HUES6 (cell line): ENCODE data around the gene SLC52A3.

ENCODE experiments used
- H3K27ac ChIP-seq: 2 replicates; pipeline ENCODE4 v1.7.0; 2013; ENCODE audit warnings: low read depth, mild to moderate bottlenecking, low read length, inconsistent platforms
- H3K27me3 ChIP-seq: 2 replicates; pipeline ENCODE4 v1.6.1; 2013; ENCODE audit warnings: low read length; ENCODE audit not compliant: control insufficient read depth, insufficient read depth
- H3K36me3 ChIP-seq: 2 replicates; pipeline ENCODE4 v1.6.1; 2013; ENCODE audit warnings: low read length; ENCODE audit not compliant: control insufficient read depth, insufficient read depth
- H3K4me1 ChIP-seq: 2 replicates; pipeline ENCODE4 v1.6.1; 2013; ENCODE audit warnings: low read length; ENCODE audit not compliant: control insufficient read depth, insufficient read depth
- H3K4me3 ChIP-seq: 2 replicates; pipeline ENCODE4 v1.5.1; 2013; ENCODE audit warnings: low read depth, low read length
- H3K9ac ChIP-seq: one replicate; pipeline ENCODE4 v1.6.1; 2013; ENCODE audit warnings: mild to moderate bottlenecking, low read length
- H3K9me3 ChIP-seq: 2 replicates; pipeline ENCODE4 v1.6.1; 2013; ENCODE audit warnings: low read depth, low read length; ENCODE audit not compliant: control insufficient read depth, insufficient read depth

The SLC52A3 gene

GRCh38 chr20:792248-792647 lies 23.9 kb upstream of the SLC52A3 start:
- peaks cover 41% of the 10 kb centered on the region for H3K9me3 ChIP-seq
- peak overlapping the region; percentile 89; the same call in 1 of the 2 replicates for H3K27ac ChIP-seq
- no peaks in the 10 kb centered on the region; the same call in 1 of the 2 replicates for H3K36me3 ChIP-seq
- peaks cover 18% of the 10 kb centered on the region; the same call in 1 of the 2 replicates for H3K4me1 ChIP-seq
- peak overlapping the region; percentile 37; the same call in 1 of the 2 replicates for H3K4me3 ChIP-seq
- peak overlapping the region; percentile 79 for H3K9ac ChIP-seq
- H3K27me3 ChIP-seq = no peaks in the 10 kb centered on the region

GRCh38 chr20:791056-791455 lies 22.8 kb upstream of the SLC52A3 start:
- H3K27me3 ChIP-seq = no peaks in the 10 kb centered on the region
- peak overlapping the region; percentile 30; the same call in 1 of the 2 replicates for H3K4me3 ChIP-seq
- H3K9me3 ChIP-seq = peaks cover 43% of the 10 kb centered on the region
- peak overlapping the region; percentile 79 for H3K9ac ChIP-seq
- peaks cover 18% of the 10 kb centered on the region; the same call in 1 of the 2 replicates for H3K4me1 ChIP-seq
- H3K36me3 ChIP-seq = no peaks in the 10 kb centered on the region; the same call in 1 of the 2 replicates
- H3K27ac ChIP-seq = peak overlapping the region; percentile 89; the same call in 1 of the 2 replicates

- Histone ChIP-seq H3K4me3 (no peak overlapping the region), H3K27me3 (no peaks in the 10 kb centered on the region)
Measured at GRCh38 chr20:787825-788224, 19.5 kb upstream of the SLC52A3 start.

GRCh38 chr20:779771-780170 lies 11.5 kb upstream of the SLC52A3 start:
- H3K4me3 ChIP-seq = no peak overlapping the region
- no peak overlapping the region for H3K9ac ChIP-seq
- H3K36me3 ChIP-seq = no peaks in the 10 kb centered on the region

More at GRCh38 chr20:787825-788224, 19.5 kb upstream of the SLC52A3 start:
- Histone ChIP-seq H3K4me1 (peaks cover 18% of the 10 kb centered on the region; the same call in 1 of the 2 replicates), H3K27ac (no peak overlapping the region), H3K9me3 (peaks cover 48% of the 10 kb centered on the region), H3K36me3 (no peaks in the 10 kb centered on the region), H3K9ac (no peak overlapping the region)

GRCh38 chr20:776165-776564 lies 7.9 kb upstream of the SLC52A3 start:
- Histone ChIP-seq H3K4me3 (peak overlapping the region; percentile 61; the same call in 1 of the 2 replicates), H3K27ac (no peak overlapping the region), H3K9ac (no peak overlapping the region), H3K27me3 (no peaks in the 10 kb centered on the region), H3K4me1 (peaks cover 40% of the 10 kb centered on the region), H3K9me3 (no peaks in the 10 kb centered on the region), H3K36me3 (no peaks in the 10 kb centered on the region)

More at GRCh38 chr20:779771-780170, 11.5 kb upstream of the SLC52A3 start:
- H3K27ac ChIP-seq = no peak overlapping the region
- peaks cover 20% of the 10 kb centered on the region for H3K9me3 ChIP-seq
- no peaks in the 10 kb centered on the region for H3K27me3 ChIP-seq
- peaks cover 26% of the 10 kb centered on the region for H3K4me1 ChIP-seq

- H3K9ac ChIP-seq = peak overlapping the region; percentile 83
- peaks cover 40% of the 10 kb centered on the region for H3K4me1 ChIP-seq
- H3K27me3 ChIP-seq = no peaks in the 10 kb centered on the region
- peak overlapping the region; percentile 5; the same call in 1 of the 2 replicates for H3K27ac ChIP-seq
- H3K36me3 ChIP-seq = peaks cover 2% of the 10 kb centered on the region; the same call in 1 of the 2 replicates
- peaks cover 3% of the 10 kb centered on the region; the same call in 1 of the 2 replicates for H3K9me3 ChIP-seq
- H3K4me3 ChIP-seq = peak overlapping the region; percentile 61
Measured at GRCh38 chr20:775679-776135, 7.4 kb upstream of the SLC52A3 start.

GRCh38 chr20:774660-775057 lies 6.4 kb upstream of the SLC52A3 start:
- H3K27me3 ChIP-seq = no peaks in the 10 kb centered on the region
- peak overlapping the region; percentile 2 for H3K9ac ChIP-seq
- peak overlapping the region; percentile 61; the same call in 1 of the 2 replicates for H3K4me3 ChIP-seq
- H3K36me3 ChIP-seq = peaks cover 3% of the 10 kb centered on the region; the same call in 1 of the 2 replicates
- peaks cover 40% of the 10 kb centered on the region for H3K4me1 ChIP-seq
- peaks cover 4% of the 10 kb centered on the region; the same call in 1 of the 2 replicates for H3K9me3 ChIP-seq
- no peak overlapping the region for H3K27ac ChIP-seq

- H3K9ac ChIP-seq = peak overlapping the region; percentile 2
- H3K4me3 ChIP-seq = peak overlapping the region; percentile 61; the same call in 1 of the 2 replicates
- H3K27ac ChIP-seq = no peak overlapping the region
- peaks cover 43% of the 10 kb centered on the region for H3K4me1 ChIP-seq
- H3K9me3 ChIP-seq = peaks cover 4% of the 10 kb centered on the region; the same call in 1 of the 2 replicates
- peaks cover 3% of the 10 kb centered on the region; the same call in 1 of the 2 replicates for H3K36me3 ChIP-seq
- no peaks in the 10 kb centered on the region for H3K27me3 ChIP-seq
Measured at GRCh38 chr20:774016-774659, 5.8 kb upstream of the SLC52A3 start.

GRCh38 chr20:772806-773205 lies 4.5 kb upstream of the SLC52A3 start:
- Histone ChIP-seq H3K36me3 (peaks cover 10% of the 10 kb centered on the region; the same call in 1 of the 2 replicates), H3K27ac (no peak overlapping the region), H3K4me3 (no peak overlapping the region), H3K4me1 (peaks cover 44% of the 10 kb centered on the region), H3K9ac (no peak overlapping the region), H3K27me3 (no peaks in the 10 kb centered on the region), H3K9me3 (peaks cover 4% of the 10 kb centered on the region; the same call in 1 of the 2 replicates)

- no peak overlapping the region for H3K27ac ChIP-seq
- H3K4me1 ChIP-seq = peaks cover 37% of the 10 kb centered on the region
- no peak overlapping the region for H3K9ac ChIP-seq
- H3K36me3 ChIP-seq = peaks cover 14% of the 10 kb centered on the region; the same call in 1 of the 2 replicates
- H3K27me3 ChIP-seq = no peaks in the 10 kb centered on the region
- H3K9me3 ChIP-seq = peaks cover 4% of the 10 kb centered on the region; the same call in 1 of the 2 replicates
- H3K4me3 ChIP-seq = no peak overlapping the region
Measured at GRCh38 chr20:771741-772464, 3.6 kb upstream of the SLC52A3 start.
